PC-9 (cell line): ENCODE data around the gene TLL2. TPM values are rescaled to one million over a fixed set of nuclear protein-coding genes. Genes with fewer than 3 reads are reported as not detected.
"Not testable (repeated sequence)": the region's sequence is repeated elsewhere in the genome, so short reads cannot be mapped to it uniquely, and the experiment has no call there.

Experiments
- BruUV-seq: library from RNA; stranded (reverse); fragments of 400-500 nt; replicated peaks from 2 replicates; lab custom pipeline; 2021; lab: Mats Ljungman, UMichigan
- CTCF ChIA-PET: fragments of 300-600 bp; sonication (Branson Sonifier 250); formaldehyde crosslinking; loops from one replicate; lab custom pipeline; 2022; ENCODE audit warnings: antibody characterized with exemption; lab: Charles Lee
- POLR2A ChIA-PET: fragments of 300-600 bp; sonication (Branson Sonifier 250); formaldehyde crosslinking; loops from one replicate; lab custom pipeline; 2022; ENCODE audit warnings: antibody characterized with exemption; ENCODE audit not compliant: unreplicated experiment; lab: Charles Lee
- DNase-seq, 2 experiments: peaks; one replicate each; pipeline versions ENCODE4 v3.0.0 to v3.0.0-alpha.2; 2015 to 2022; ENCODE audit warnings: mixed read lengths in 1 of 2
- H2AFZ ChIP-seq: fragments of 200-600 bp; sonication (generic); 2 replicates; pipeline ENCODE4 v1.8.1; 2017; ENCODE audit warnings: antibody characterized with exemption
- H3F3A ChIP-seq: fragments of 200-600 bp; sonication (generic); 2 replicates; pipeline ENCODE4 v1.8.1; 2017; ENCODE audit warnings: antibody characterized with exemption, mild to moderate bottlenecking, low read depth; ENCODE audit not compliant: insufficient read depth
- H3K27ac ChIP-seq: fragments of 200-600 bp; sonication (generic); 2 replicates; pipeline ENCODE4 v1.6.1; 2016; ENCODE audit warnings: mixed run types
- H3K27me3 ChIP-seq: fragments of 200-600 bp; sonication (generic); 2 replicates; pipeline ENCODE4 v1.6.1; 2016; ENCODE audit warnings: low read depth, mixed run types; ENCODE audit not compliant: insufficient read depth
- H3K36me3 ChIP-seq: fragments of 200-600 bp; sonication (generic); 2 replicates; pipeline ENCODE4 v1.6.1; 2016; ENCODE audit warnings: low read depth, mixed run types
- H3K4me1 ChIP-seq: fragments of 200-600 bp; sonication (generic); replicated peaks from 2 replicates; pipeline ENCODE4 v1.6.1; 2016; ENCODE audit warnings: mixed run types; ENCODE audit not compliant: insufficient read depth
- H3K4me2 ChIP-seq: fragments of 200-600 bp; sonication (generic); 2 replicates; pipeline ENCODE4 v1.6.1; 2017; ENCODE audit warnings: mixed run types
- H3K4me3 ChIP-seq: fragments of 200-600 bp; sonication (generic); 2 replicates; pipeline ENCODE4 v1.6.1; 2016; ENCODE audit warnings: mixed run types
- H3K79me2 ChIP-seq: fragments of 200-600 bp; sonication (generic); 2 replicates; pipeline ENCODE4 v1.6.1; 2017; ENCODE audit warnings: low read depth, mixed run types
- H3K9me2 ChIP-seq: fragments of 200-600 bp; sonication (generic); 2 replicates; pipeline ENCODE4 v1.8.1; 2017; ENCODE audit warnings: mild to moderate bottlenecking; ENCODE audit not compliant: insufficient read depth
- H3K9me3 ChIP-seq: fragments of 200-600 bp; sonication (generic); 2 replicates; pipeline ENCODE4 v1.8.1; 2016; ENCODE audit warnings: low read depth; ENCODE audit not compliant: insufficient read depth
- H4K20me1 ChIP-seq: fragments of 200-600 bp; sonication (generic); 2 replicates; pipeline ENCODE4 v1.8.1; 2017; ENCODE audit not compliant: insufficient read depth
- CTCF ChIP-seq: fragments of 200-600 bp; sonication (generic); conservative IDR thresholded peaks from 2 replicates; pipeline ENCODE4 v1.6.1; 2017; ENCODE audit warnings: mixed run types, antibody characterized with exemption, mild to moderate bottlenecking, moderate library complexity
- EZH2 ChIP-seq: fragments of 200-600 bp; sonication (generic); IDR thresholded peaks from 2 replicates; pipeline ENCODE4 v1.8.0; 2017; ENCODE audit warnings: antibody characterized with exemption, low read depth
- intact Hi-C: fragments of 100-400 bp; cut with micrococcal nuclease; formaldehyde crosslinking; loops from one replicate; pipeline ENCODE4 v1.10.0; 2022; ENCODE audit not compliant: unreplicated experiment
- total RNA-seq: library from RNA; stranded (reverse); gene quantifications from 2 replicates; pipeline ENCODE4 v1.2.3, GENCODE V29; 2021

Gene TLL2
- total RNA-seq, 1 experiment from 2014 or later, result not detected

GRCh38 chr10:96556003-96556402 lies 42.3 kb upstream of the TLL2 start:
- POLR2A ChIA-PET, result no interaction called here
- Histone ChIP-seq H3K4me1 (no peaks in the 10 kb centered on the region), H3K27me3 (no peaks in the 10 kb centered on the region), H3F3A (no peaks in the 10 kb centered on the region), H3K4me2 (no peak overlapping the region), H3K4me3 (no peak overlapping the region), H3K79me2 (no peaks in the 10 kb centered on the region), H4K20me1 (no peaks in the 10 kb centered on the region; the same call in 1 of the 2 replicates), H3K9me3 (no peaks in the 10 kb centered on the region), H3K9me2 (no peaks in the 10 kb centered on the region), H3K27ac (no peak overlapping the region), H2AFZ (no peak overlapping the region), H3K36me3 (0 out of 2 replicates have a peak, but pooled peaks cover 3% of the 10 kb centered on the region)
- TF ChIP-seq EZH2 (no peak), CTCF (peak; percentile 45; the same call in 1 of the 2 replicates)
- no peak for DNase-seq
- CTCF ChIA-PET, result interaction anchor here (0.5 kb wide), 1 partner anchor 175 kb away, joined by 15 read pairs; no protein-coding TSS in a partner anchor
- intact Hi-C loops, result no loop called here
- BruUV-seq, result no TSS peak

- Histone ChIP-seq H3K79me2 (no peaks in the 10 kb centered on the region), H2AFZ (no peak overlapping the region), H3K4me3 (no peak overlapping the region), H3K4me2 (no peak overlapping the region), H3K27me3 (no peaks in the 10 kb centered on the region), H3K9me3 (no peaks in the 10 kb centered on the region), H3K27ac (no peak overlapping the region), H4K20me1 (no peaks in the 10 kb centered on the region; the same call in 1 of the 2 replicates), H3K4me1 (no peaks in the 10 kb centered on the region), H3K9me2 (no peaks in the 10 kb centered on the region), H3F3A (no peaks in the 10 kb centered on the region), H3K36me3 (0 out of 2 replicates have a peak, but pooled peaks cover 3% of the 10 kb centered on the region)
- POLR2A ChIA-PET, result no interaction called here
- no peak for TF ChIP-seq EZH2
- TF ChIP-seq CTCF, result no peak
- no peak for DNase-seq
- intact Hi-C loops, result no loop called here
- CTCF ChIA-PET, result no interaction called here
- BruUV-seq, result no TSS peak
Measured at GRCh38 chr10:96555330-96555729, 41.6 kb upstream of the TLL2 start.

- Histone ChIP-seq H3K4me2 (no peak overlapping the region), H2AFZ (no peak overlapping the region), H3K27ac (no peak overlapping the region), H3K9me3 (no peaks in the 10 kb centered on the region), H3K4me1 (no peaks in the 10 kb centered on the region), H3K27me3 (no peaks in the 10 kb centered on the region), H3K4me3 (no peak overlapping the region), H3K36me3 (peaks cover 6% of the 10 kb centered on the region; the same call in 1 of the 2 replicates), H3K79me2 (no peaks in the 10 kb centered on the region), H3F3A (no peaks in the 10 kb centered on the region; the same call in 1 of the 2 replicates), H4K20me1 (peaks cover 7% of the 10 kb centered on the region; the same call in 1 of the 2 replicates), H3K9me2 (no peaks in the 10 kb centered on the region)
- no TSS peak for BruUV-seq
- TF ChIP-seq EZH2 (no peak), CTCF (no peak)
- intact Hi-C loops, result no loop called here
- POLR2A ChIA-PET, result no interaction called here
- CTCF ChIA-PET, result no interaction called here
- no peak for DNase-seq
Measured at GRCh38 chr10:96548589-96548988, 34.9 kb upstream of the TLL2 start.

- H3K9me3 ChIP-seq, H4K20me1 ChIP-seq, H3F3A ChIP-seq, H3K4me3 ChIP-seq, intact Hi-C loops, H3K27ac ChIP-seq, CTCF ChIA-PET, H3K79me2 ChIP-seq, H3K9me2 ChIP-seq, BruUV-seq, H3K27me3 ChIP-seq, H3K4me2 ChIP-seq, H2AFZ ChIP-seq, H3K4me1 ChIP-seq, H3K36me3 ChIP-seq, POLR2A ChIA-PET, DNase-seq: not testable (repeated sequence)
Measured at GRCh38 chr10:96545558-96545957, 31.8 kb upstream of the TLL2 start.
